Left kidney (tissue), 2 donors: ENCODE measurements around the gene SLC8A1. TPM values are rescaled to one million over a fixed set of nuclear protein-coding genes. Genes with fewer than 3 reads are reported as not detected.

ENCODE experiments used
- DNase-seq: peaks from one replicate; pipeline ENCODE4 v3.0.0-alpha.2; 2013
- polyA plus RNA-seq: library from polyadenylated mRNA; unstranded; fragments of 120-200 nt; gene quantifications from one replicate; pipeline ENCODE4 v1.2.1, GENCODE V29; 2013; ENCODE audit not compliant: insufficient read length

SLC8A1 gene
- polyA plus RNA-seq, 1 donor = 73.0 TPM

DNA sequence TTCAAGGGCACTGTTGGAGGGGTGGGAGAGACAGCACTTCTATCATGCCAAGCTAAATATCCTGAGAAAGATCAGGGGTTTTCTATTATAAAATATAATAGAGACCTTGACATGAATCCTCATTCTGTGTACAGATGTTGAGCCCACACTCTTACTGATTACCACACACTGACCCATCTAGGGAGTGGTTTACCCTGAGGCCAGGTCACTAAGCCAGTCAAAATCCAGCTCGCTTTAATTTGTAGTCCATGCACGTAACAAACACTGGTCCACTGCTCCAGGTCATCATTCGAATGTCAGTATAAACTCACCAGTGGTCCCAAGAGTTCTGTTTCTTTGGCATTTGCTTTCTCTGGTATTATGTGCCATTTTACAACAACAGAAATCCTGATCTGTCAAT is 96.4 kb downstream of the SLC8A1 start:
- no peak for DNase-seq

- DNase-seq = no peak
Observed at GRCh38 chr2:40353231-40353630, 98.7 kb downstream of the SLC8A1 start.

- no peak for DNase-seq
Observed at GRCh38 chr2:40352703-40353099, 99.2 kb downstream of the SLC8A1 start.

- DNase-seq = no peak
Observed at GRCh38 chr2:40352041-40352702, 99.7 kb downstream of the SLC8A1 start.

GRCh38 chr2:40348665-40349064 is 103.2 kb downstream of the SLC8A1 start:
- DNase-seq = no peak

GRCh38 chr2:40348038-40348437 is 103.9 kb downstream of the SLC8A1 start:
- no peak for DNase-seq

GRCh38 chr2:40346535-40347354 is 105.1 kb downstream of the SLC8A1 start:
- DNase-seq = no peak

GRCh38 chr2:40344364-40344763 is 107.5 kb downstream of the SLC8A1 start:
- no peak for DNase-seq

DNA sequence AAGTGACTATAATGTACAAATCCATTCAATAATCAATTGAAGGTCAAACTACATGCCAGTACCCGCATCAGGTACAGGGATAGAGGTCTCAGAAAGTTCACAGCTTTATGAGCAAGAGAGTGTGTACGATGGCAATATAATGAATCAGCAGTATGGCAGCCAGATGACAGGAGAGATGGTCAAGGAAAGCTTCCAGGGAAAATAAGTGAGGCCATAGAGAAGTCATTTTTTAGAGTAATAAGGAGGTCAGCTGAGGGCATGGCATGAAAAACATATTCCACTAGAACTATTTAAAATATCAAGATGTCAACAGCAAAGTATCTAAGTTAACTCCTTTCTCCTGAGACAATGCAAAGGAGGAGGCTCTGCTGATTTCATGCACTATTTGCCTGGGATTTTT is 108.0 kb downstream of the SLC8A1 start:
- no peak for DNase-seq

- no peak for DNase-seq
Observed at GRCh38 chr2:40341198-40341597, 110.7 kb downstream of the SLC8A1 start.

GRCh38 chr2:40339026-40339425 is 112.9 kb downstream of the SLC8A1 start:
- DNase-seq = no peak

DNA sequence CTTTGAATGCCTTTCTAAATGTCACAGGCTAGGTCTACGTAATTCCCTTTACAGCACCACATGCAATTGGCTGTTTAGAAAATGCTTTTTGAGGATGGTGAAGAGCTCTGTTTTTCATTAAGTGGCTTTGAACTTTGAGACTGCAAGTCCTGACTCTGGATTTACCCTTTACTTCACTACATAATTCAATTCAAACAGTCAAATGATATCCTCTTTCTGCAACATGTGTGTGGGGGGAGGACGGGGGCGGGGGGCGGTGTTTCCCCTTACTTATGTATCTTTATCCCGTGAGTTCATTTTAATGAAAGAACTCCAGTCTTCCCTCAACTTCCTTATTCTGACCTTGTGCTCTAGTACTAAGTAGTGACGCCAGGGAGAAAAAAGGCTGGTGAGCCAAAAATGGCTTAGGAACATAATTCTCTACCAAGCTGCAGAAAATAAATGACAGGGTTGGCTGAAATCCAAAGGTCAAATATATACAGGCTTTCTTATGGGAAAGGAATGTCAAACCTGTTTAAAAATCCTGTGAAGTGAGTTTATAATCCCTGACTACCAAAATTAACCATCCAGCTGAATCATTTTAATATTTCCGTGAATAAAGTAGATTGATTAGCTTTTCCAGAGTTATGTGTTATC is 119.6 kb downstream of the SLC8A1 start:
- DNase-seq = peak; percentile 84

DNA sequence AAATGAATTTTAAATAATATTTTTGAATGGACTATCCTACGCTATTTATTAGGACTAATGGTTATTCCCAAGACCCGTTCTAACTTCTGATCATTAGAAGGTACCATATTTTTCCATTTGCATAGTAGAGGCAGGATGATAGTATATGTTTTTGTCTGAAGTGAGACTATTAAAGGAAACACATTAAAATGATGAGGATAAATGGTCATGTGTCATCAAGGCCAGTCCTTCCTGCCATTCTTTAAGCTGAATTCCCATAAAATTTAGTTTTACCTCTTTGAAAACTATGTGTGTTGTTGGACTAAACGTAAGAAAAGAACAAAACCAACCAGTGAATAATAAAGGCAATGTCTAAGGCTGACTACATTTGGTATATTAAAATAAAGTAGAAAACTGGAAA is 121.8 kb downstream of the SLC8A1 start:
- no peak for DNase-seq

DNA sequence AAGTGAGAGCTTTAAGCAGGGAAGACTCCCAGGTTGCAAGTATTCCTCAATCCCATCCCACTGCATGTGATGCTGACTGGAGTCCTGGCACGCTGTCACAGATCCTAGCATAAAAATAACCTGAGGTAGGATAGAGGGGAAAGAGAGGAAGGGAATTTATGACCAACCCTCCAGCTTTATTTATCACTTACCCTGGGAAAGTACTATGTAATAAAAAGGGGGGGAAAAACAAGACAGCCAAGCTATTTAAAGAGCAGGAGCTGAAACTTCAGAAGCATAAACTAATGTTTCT is 122.2 kb downstream of the SLC8A1 start:
- DNase-seq = peak; percentile 46

GRCh38 chr2:40325116-40325515 is 126.8 kb downstream of the SLC8A1 start:
- DNase-seq = peak; percentile 40

GRCh38 chr2:40324656-40325055 is 127.2 kb downstream of the SLC8A1 start:
- no peak for DNase-seq

DNA sequence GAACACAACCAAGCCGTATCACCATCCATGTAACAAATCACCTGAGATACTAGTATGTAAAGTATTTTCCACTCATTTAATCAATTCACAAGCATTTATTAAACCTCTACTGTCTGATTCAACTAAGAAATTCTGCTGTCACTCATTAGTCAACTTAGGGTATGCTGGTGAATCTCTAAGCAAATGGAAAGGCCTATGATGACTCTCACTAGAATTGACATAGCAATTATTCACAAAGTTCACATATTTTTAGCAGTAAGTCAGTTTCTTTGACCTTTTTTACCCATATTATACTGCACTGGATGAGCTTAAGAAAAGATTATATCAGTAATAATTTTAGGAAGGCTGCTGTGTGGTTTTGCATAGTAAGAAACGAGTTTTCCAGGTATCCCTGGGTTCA is 130.1 kb downstream of the SLC8A1 start:
- DNase-seq = no peak

DNA sequence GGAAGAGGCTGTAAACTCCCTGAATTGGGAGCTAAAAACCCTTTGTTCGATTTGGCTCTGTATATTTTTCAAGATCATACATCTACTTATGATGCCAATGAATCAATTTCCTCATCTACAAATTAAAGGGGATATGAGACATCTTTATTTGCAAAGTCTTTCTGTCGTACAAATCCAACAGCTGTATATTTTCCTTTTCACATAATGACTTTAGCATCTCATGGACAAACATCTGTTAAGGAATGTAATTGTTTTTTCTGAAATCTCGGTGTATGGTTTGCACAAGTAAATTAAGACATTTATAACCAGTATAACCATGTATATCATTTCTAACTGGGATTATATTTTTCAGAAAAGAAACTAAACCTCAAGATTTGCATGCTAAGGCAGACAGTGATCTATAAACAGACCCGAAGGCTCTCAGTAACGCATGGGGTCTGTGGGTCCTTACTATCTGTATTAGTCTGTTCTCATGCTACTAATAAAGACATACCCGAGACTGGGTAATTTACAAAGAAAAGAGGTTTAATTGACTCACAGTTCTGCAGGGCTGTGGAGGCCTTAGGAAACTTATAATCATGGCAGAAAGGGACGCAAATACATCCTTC is 130.8 kb downstream of the SLC8A1 start:
- no peak for DNase-seq

DNA sequence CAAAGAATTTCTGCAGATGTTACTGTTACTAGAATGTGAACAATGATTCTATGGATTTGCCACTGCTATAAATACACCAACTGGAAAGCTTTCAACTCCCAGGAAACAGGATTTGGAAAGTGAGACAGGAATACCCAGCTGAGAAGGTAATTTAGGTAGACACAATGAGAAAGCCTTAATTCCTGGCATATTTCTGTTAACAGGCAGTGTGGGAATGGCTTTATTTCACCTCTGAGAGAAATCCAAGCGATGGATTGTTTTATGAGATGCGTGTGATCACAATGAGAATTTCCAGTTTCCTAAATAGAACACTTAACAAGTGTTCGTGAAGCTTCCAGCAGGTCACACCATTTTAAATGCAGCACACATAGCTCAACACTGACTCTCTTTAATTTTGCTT is 133.0 kb downstream of the SLC8A1 start:
- no peak for DNase-seq

DNA sequence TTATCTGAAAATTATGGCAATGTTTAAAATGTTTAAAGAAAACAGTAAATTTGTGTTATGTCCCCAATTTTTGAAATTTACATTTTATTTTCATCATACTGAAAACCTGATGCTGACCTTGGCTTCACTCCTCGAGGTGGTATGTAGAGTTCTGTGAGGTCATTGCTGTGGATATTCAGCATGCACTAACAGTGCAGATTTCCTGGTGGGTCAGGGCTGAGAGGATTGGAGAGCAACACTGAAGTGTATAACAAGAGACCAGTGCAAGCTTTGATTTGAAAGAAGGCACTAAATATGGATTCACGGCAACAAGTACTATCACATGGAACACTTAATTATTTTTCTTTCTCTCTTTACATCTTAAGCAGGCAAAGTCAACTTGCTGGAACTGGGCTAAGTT is 134.1 kb downstream of the SLC8A1 start:
- DNase-seq = no peak

DNA sequence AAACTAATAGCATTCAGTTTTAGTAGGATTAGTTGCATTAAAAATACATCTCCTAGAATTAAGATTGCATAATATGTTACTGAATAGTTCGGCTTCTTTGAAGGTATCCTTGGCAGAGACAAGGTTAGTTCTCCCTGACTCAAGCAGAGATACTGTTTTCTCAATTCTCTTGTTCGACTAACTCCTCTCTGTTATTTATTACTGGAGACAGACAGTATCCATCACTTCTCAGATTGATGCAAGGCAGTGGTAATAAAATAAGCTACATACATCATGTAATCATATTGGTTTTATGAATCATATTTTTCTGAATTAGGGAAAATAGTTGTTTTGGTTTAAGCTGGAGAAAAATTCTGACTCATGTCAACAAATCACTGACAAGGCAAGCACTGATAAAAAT is 134.8 kb downstream of the SLC8A1 start:
- DNase-seq = no peak

- DNase-seq = no peak
Observed at GRCh38 chr2:40316620-40317019, 135.3 kb downstream of the SLC8A1 start.

GRCh38 chr2:40315683-40316082 is 136.2 kb downstream of the SLC8A1 start:
- peak; percentile 40 for DNase-seq
